ENCODE measurements around the gene CRYL1. TPM values are rescaled to one million over a fixed set of nuclear protein-coding genes. Genes with fewer than 3 reads are reported as not detected.

CRYL1 gene
- total RNA-seq, 1 donor from 2014 or later: 17.8 TPM

- peak; percentile 68 for DNase-seq (ENCODE audit: low spot score)
Observed at GRCh38 chr13:20495087-20496023, 30.3 kb downstream of the CRYL1 start.

GRCh38 chr13:20494656-20495055, 31.0 kb downstream of the CRYL1 start:
- no peak for DNase-seq (ENCODE audit: low spot score)

DNA sequence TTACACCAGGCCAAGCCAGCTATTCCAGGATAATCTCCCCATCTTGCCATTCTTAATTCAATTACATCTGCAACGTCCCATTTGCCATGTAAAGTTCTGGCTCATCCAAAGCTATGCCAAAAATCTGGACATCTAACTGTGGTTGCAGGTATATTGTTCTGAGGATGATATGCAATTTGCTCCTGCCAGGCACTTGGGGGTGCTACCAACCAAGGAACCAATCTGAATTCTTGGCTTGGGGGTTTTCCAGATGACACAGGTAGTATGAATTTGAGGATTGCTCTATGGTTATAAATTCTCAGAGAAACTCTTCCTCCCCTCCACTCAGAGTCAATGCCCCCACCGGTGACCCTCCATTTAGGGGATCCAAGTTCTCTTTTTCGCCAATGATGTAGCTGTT, 33.0 kb downstream of the CRYL1 start:
- no peak for DNase-seq (ENCODE audit: low spot score)

DNA sequence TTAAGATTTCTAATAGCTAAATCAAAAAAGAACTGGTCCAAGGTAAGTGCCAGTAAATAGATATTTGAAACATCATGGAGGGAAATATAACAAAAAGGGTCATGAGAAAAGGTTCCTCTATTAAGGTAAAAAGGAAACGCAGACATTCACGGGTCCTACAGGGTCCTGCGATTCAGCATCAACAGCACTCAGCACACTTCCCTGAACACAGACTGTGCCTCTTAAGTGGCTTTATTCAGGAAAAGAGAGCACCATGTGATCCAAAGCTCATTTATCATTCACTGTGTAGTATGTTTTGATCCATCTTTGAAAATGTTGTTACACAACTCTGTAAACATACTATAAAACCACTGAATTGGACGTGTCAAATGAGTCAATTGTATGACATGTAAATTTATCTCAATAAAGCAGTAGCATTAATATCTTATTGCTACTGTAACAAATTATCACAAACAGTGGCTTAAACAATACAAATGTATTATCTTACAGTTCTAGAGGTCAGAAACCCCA, 33.7 kb downstream of the CRYL1 start:
- no peak for DNase-seq (ENCODE audit: low spot score)

DNA sequence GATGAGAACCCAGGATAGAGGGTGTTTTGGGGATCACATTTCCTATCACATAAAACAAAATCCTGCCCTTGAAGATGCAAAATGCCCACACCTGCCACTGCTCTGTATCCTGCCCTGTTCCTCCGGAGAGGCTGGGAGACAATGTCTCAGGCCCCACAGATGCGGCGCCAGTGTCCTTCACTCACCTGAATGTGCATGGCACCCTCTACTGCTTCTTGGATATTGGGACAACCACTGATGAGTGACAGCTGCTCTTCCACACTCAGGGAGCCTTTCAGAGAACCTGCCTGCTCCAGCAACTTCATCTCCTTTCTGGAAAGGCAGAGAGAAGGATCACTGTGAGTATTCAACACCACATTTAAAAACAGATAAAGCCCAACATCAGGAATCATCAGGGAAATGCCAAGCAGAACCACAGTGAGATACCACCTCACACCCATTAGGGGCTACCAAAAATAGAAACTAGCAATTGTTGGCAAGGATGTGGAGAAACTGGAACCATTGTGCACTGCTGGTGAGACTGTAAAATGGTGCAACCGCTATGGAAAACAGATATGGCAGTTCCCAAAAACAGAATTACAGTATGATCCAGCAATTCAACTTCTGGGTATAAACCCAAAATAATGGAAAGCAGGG, 36.4 kb downstream of the CRYL1 start:
- DNase-seq (ENCODE audit: low spot score): peak; percentile 20

- DNase-seq (ENCODE audit: low spot score): peak; percentile 19
Observed at GRCh38 chr13:20487927-20488326, 37.7 kb downstream of the CRYL1 start.

DNA sequence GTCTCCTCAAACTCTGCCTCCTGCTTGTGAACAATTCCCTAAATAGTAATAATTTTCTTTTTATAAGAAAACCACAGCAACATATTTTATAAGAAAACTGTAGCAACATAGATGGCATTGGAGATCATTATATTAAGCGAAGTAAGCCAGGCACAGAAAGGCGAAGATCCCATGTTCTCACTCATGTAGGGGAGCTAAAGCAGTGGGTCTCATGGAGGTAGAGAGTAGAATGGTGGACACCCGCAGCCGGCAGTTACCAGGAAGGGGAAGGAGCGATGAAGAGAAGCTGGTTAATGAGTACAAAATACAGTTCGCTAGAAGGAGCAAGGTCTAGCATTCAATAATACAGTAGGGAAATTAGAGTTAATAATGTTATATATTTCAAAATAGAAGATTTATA, 42.9 kb downstream of the CRYL1 start:
- DNase-seq (ENCODE audit: low spot score): no peak

GRCh38 chr13:20482275-20482761, 43.3 kb downstream of the CRYL1 start:
- DNase-seq (ENCODE audit: low spot score): peak; percentile 76

- DNase-seq (ENCODE audit: low spot score): no peak
Observed at GRCh38 chr13:20477394-20477793, 48.3 kb downstream of the CRYL1 start.

DNA sequence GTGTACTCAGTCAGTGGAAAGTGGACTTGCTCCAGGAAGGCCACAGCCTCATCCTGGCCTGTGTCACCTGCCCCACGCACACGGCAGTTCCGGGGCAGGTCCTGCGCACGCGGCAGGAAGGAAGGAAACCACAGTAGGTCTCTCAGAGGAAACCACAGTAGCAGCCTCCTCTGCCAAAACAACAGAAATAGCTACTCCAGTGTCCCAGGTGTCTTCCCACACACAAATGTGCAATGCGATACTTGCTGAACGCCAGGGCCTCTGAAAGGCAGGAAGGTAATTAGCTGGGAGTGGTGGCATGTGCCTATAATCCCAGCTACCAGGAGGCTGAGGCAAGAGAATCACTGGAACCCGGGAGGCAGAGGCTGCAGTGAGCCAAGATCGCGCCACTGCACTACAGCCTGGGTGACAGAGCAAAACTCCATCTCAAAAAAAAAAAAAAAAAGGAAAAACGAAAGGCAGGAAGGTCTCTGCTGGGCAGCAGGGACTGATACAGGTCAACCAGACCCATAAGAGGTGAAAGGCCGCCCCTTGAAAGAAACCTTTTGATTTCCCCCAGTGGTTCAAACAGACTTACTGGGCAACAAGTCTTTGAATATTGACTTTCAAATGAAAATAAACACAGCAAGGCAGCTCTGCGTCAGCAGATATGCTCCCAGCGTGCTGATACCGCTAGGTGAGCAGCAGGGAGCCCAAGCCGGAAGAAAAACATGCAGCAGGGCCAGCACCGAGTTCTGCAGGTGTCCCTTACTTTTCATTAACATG, 49.5 kb downstream of the CRYL1 start:
- no peak for DNase-seq (ENCODE audit: low spot score)

DNA sequence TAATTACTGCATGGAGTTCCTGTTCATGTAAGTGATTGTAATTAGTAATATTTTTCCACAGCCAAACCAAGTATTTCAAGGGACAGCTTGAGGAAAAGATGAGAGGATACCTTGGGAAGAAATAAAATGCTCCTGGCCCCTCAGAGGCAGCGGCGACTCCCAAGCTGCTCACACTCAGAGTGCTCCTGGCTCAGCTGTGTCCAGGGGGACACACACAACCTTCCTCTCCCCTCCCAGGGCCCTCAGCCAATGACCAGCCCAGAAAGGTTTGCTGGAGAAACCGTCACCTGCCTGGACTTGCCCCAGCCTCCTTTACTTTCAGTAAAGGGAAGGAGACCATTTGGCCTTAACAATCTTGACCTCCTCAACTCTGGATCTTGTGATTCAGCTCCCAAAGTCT, 51.1 kb downstream of the CRYL1 start:
- DNase-seq (ENCODE audit: low spot score): no peak

DNA sequence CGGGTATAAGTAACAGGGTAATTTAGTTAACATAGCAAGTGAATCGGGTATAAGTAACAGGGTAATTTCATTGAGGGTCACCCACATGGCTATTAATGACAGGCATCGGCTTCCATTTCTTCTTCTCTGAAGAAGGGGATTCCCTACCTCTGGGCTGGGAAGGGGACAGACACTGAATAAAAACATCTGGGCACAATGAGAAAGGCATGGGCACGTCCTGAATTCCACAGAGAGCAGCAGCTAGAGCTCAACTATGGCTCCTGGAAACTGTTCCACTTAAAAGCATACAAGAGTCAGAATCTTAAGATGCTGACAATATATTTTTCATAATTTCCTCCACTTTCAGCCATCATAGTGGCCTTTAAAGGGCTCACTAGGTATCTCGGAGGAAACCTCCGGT, 51.8 kb downstream of the CRYL1 start:
- DNase-seq (ENCODE audit: low spot score): no peak

DNA sequence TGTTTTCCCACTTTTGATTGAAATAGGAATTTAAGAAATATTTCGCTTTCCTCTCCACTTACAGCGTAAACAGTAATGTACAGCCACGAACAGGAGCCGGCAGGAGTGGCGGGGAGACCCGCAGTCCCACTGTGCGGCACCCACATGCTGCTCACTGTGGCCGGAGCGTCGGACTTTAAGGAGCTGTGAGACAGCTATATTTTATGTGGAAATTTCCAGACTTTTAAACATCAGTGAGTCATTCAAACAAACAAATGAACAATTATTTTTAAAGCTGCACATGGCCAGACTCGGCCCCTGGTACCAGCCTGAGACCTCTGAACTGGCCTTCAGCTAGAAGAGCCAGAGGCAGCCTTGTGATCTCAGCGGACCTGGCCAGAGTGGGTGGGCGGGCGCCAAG, 52.5 kb downstream of the CRYL1 start:
- DNase-seq (ENCODE audit: low spot score): no peak

DNA sequence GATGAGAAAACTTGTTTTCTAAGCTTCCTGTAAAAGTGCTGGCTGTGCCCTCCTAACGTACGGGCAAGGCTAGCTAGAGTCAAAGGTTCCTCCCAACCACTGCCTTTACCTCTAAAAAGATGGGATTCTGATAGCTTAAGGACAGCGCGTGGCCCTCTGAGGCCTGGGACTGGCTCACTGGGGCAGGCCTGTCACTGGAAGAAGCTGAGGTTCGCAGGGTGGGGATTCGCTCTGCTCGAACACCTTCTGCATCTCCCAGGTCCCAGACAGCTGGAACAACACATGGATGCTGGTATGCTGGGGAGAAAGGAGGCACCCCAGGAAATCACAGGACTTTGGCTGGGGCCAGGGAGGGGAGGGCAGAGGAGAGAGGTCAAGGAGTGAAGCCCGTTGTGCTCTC, 53.1 kb downstream of the CRYL1 start:
- no peak for DNase-seq (ENCODE audit: low spot score)

- no peak for DNase-seq (ENCODE audit: low spot score)
Observed at GRCh38 chr13:20470136-20470535, 55.5 kb downstream of the CRYL1 start.

GRCh38 chr13:20466371-20466770, 59.3 kb downstream of the CRYL1 start:
- DNase-seq (ENCODE audit: low spot score): no peak

DNA sequence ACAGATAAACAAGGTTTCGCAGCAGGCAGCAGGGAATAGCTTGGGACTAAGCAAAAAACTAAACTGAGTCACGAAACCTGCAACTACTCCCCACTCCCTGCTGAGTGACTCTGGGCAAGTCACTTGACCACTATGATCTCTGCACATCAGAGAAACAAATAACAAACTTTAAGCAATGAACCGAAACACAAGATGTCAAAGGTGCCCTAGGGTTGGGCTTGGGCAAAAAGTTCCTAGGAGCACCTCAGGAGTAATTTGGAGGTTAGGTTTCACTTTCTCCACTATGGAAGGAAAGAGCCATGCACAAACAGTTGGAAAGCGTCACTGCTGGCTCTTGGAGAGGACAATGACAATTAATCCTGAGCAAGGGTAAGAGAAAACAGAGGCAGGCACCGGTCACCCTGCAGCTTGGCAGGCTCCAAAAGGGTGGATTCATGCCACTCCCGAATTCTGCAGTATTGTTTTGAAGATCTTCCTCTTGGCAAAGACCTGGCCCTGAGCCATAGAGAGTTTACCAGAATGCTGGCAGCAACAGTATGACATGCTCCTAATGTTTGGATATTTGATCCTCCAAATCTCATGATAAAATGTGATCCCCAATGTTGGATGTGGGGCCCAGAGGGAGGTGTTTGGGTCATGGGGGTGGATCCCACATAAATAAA, 60.3 kb downstream of the CRYL1 start:
- DNase-seq (ENCODE audit: low spot score): no peak

- DNase-seq (ENCODE audit: low spot score): no peak
Observed at GRCh38 chr13:20462921-20463320, 62.7 kb downstream of the CRYL1 start.

- DNase-seq (ENCODE audit: low spot score): no peak
Observed at GRCh38 chr13:20462533-20462915, 63.1 kb downstream of the CRYL1 start.

DNA sequence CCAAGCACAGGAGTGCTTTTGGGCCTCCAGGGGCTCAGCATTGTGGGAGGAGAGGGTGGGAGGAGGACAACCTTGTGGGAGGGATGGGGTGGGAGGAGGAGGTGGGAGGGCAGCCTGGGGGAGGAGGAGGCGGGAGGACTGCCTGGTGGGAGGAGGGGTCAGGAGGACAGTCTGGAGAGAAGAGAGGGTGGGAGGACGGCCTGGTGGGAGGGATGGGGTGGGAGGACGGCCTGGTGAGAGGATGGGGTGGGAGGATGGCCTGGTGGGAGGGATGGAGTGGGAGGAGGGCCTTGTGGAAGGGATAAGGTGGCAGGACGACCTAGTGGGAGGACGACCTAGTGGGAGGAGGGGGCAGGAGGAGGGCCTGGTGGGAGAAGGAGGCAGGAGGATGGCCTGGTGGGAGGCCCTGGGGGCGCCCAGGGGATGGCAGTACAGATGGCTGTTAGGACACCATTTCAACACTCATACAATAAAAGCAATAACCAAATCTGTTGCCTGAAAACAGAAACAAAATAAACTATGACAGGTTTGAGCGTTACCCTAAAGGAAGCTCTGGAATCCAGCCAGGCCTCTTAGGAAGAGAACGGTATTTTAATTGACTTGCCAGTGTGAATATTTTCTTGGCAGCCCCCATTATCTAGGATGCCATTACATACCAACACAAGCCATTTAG, 63.7 kb downstream of the CRYL1 start:
- no peak for DNase-seq (ENCODE audit: low spot score)

DNA sequence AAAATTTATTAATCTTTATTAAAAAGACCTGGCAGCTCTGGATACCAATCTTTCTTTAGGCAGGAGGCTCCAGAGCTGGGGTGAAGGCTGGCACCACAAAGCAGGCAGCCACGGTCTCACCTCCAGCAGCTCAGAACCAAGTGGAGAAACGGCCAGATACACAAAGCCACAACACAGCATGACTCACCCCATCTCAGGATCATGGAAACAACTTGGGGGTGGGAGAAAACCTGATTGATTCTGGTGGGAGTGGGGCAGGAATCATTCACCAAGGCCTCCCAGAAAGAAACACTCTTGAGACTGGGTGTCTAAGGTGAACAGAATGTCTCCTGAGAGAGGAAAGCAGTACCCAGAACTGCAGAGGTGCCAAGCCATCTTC, 64.2 kb downstream of the CRYL1 start:
- DNase-seq (ENCODE audit: low spot score): no peak

All from umbilical cord (tissue), 2 donors.